IgD-negative memory B cell (primary cell): ENCODE measurements around the gene HIVEP1. TPM values are rescaled to one million over a fixed set of nuclear protein-coding genes. Genes with fewer than 3 reads are reported as not detected.
A peak's percentile ranks its signal among the peaks of the same experiment; 100 is the strongest.
"Not testable (repeated sequence)": the region's sequence is repeated elsewhere in the genome, so short reads cannot be mapped to it uniquely, and the experiment has no call there.

Source experiments
- H3K27ac Mint-ChIP-seq, 3 donors: one replicate each; pipeline ENCODE4 v1.8.0; 2020 to 2022; ENCODE audit warnings: mild to moderate bottlenecking in 3 of 3, mixed read lengths in 3 of 3, moderate library complexity in 1 of 3
- H3K27me3 Mint-ChIP-seq: one replicate; pipeline ENCODE4 v1.8.0; 2021; ENCODE audit warnings: mixed read lengths
- H3K36me3 Mint-ChIP-seq: one replicate; pipeline ENCODE4 v1.8.0; 2020; ENCODE audit warnings: mild to moderate bottlenecking, mixed read lengths
- H3K4me1 Mint-ChIP-seq, 3 donors: one replicate each; pipeline ENCODE4 v1.8.0; 2020 to 2022; ENCODE audit warnings: mixed read lengths in 3 of 3, mild to moderate bottlenecking in 1 of 3
- H3K4me3 Mint-ChIP-seq, 4 donors: one replicate each; pipeline ENCODE4 v1.8.0; 2020 to 2022; ENCODE audit warnings: mild to moderate bottlenecking in 4 of 4, mixed read lengths in 4 of 4, moderate library complexity in 3 of 4
- H3K9me3 Mint-ChIP-seq, 3 donors: one replicate each; pipeline ENCODE4 v1.8.0; 2020 to 2021; ENCODE audit warnings: mixed read lengths in 3 of 3, mild to moderate bottlenecking in 1 of 3
- polyA plus RNA-seq: library from polyadenylated mRNA; unstranded; fragments of 300-500 nt; fragmentation: Illumina TruSeq; gene quantifications from one replicate; pipeline ENCODE4 v1.2.3, GENCODE V29; 2021

HIVEP1 gene
- polyA plus RNA-seq, 1 donor from 2014 or later, result 14.7 TPM

DNA sequence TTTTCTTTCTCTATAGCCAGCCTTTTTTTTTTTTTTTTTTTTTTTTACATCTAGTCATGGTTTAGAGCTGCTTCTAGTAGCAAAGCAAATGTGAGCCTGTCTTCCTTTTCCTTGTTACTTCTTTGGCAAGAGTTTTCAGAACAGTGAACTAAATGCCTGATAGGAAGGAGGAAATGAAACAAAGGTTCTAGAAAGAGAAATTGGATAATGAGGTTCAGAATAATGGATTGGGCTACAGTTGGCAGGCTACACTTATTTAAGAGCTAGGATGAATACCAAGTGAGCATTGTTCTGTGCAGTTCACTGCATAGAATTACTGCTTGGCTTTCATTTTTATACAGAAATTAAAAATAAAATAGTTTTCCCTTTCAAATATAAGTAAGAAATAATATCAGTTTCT, 78.6 kb downstream of the HIVEP1 start:
- H3K4me1 Mint-ChIP-seq, result peaks cover 4 to 8% (median 5%) of the 10 kb centered on the region in 3 donors
- H3K36me3 Mint-ChIP-seq, result peaks cover 10% of the 10 kb centered on the region
- H3K4me3 Mint-ChIP-seq, result no peak overlapping the region
- no peak overlapping the region for H3K27ac Mint-ChIP-seq
- no peaks in the 10 kb centered on the region for H3K27me3 Mint-ChIP-seq
- no peaks in the 10 kb centered on the region for H3K9me3 Mint-ChIP-seq

- Mint-ChIP-seq H3K9me3 (no peaks in the 10 kb centered on the region), H3K27ac (no peak overlapping the region), H3K4me1 (peaks cover 4 to 8% (median 5%) of the 10 kb centered on the region in 3 donors), H3K4me3 (no peak overlapping the region), H3K36me3 (peaks cover 11% of the 10 kb centered on the region), H3K27me3 (no peaks in the 10 kb centered on the region)
Measured at GRCh38 chr6:12092762-12093161, 80.7 kb downstream of the HIVEP1 start.

DNA sequence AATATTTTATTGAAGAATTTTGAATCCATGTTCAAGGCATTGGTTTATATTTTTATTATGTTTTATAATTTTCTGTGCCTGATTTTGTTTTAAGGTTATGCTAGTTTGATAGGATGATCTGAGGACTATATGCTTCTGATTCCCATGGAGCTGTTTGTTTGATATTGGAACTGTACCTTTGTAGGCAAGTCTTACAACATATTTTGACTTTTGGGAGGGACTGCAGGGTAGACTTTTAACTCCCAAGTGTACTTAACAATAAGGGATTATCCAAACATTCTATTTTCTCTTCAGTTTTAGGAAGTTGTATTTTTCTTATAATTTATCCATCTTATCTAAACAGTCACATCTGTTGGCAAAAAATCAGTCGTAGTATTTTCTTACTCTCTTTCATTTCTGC, 82.6 kb downstream of the HIVEP1 start:
- H3K4me1 Mint-ChIP-seq, result peaks cover 1 to 8% (median 5%) of the 10 kb centered on the region in 3 donors
- H3K36me3 Mint-ChIP-seq, result peaks cover 14% of the 10 kb centered on the region
- no peaks in the 10 kb centered on the region for H3K27me3 Mint-ChIP-seq
- no peak overlapping the region for H3K27ac Mint-ChIP-seq
- H3K4me3 Mint-ChIP-seq, result no peak overlapping the region
- H3K9me3 Mint-ChIP-seq, result no peaks in the 10 kb centered on the region

- Mint-ChIP-seq H3K9me3 (no peaks in the 10 kb centered on the region), H3K27me3 (no peaks in the 10 kb centered on the region)
Measured at GRCh38 chr6:12096342-12096741, 84.2 kb downstream of the HIVEP1 start.

DNA sequence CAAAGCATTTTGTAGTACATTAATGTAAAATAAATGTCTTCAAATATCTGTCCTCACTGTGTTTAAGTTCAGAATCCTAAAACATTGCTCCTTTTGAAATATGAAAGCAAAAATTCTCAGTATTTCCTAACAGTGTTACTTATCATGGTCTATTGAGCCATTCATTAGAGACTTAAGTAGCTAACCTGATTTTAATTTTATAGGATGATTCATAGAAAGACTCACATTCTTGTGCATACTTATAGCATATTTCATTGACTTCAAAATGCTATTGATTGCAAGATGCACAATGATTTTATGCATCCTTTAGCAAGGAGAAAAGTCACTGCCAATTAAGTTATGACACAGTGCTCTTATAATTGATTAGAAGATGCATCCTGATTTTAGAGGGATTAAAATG, 85.7 kb downstream of the HIVEP1 start:
- Mint-ChIP-seq H3K36me3 (peaks cover 12% of the 10 kb centered on the region), H3K4me1 (peaks cover 6 to 20% (median 16%) of the 10 kb centered on the region in 3 donors), H3K4me3 (no peak overlapping the region), H3K9me3 (no peaks in the 10 kb centered on the region), H3K27ac (no peak overlapping the region), H3K27me3 (no peaks in the 10 kb centered on the region)

More at GRCh38 chr6:12096342-12096741, 84.2 kb downstream of the HIVEP1 start:
- H3K36me3 Mint-ChIP-seq, result peaks cover 14% of the 10 kb centered on the region
- no peak overlapping the region for H3K27ac Mint-ChIP-seq
- H3K4me3 Mint-ChIP-seq, result no peak overlapping the region
- H3K4me1 Mint-ChIP-seq, result peaks cover 3 to 10% (median 8%) of the 10 kb centered on the region in 3 donors

DNA sequence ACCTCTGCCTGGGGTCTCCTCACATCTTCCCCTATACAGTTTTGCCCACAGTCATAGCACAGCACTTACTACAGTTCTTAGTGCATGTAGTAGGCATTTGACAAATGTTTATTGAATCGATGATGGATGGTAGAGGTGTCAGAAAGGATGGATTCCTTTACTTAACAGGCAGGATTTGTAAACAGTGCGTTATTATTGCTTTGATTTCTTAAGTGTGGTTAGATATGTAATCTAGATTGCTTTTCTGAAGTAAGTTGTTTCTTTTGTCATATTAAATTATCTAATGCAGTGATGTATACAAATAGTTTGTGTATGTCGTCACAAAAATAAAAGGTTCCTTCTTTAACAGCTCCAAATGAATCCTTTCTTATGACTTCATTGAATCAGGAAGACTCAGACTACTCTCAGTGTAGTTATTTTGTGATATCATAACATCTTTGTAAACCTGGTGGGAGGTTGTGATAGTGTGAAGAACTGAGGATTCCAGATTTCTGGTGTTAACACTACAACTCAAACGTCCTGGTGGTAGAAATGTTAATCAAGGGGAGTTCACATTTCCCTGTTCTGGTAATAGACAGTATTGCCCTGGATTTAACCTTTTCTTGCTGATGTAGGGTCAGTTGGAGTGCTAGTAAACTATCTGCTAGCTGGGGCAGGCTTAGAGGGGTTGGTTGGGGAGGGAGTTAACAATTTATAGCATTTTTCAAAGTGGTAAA, 87.7 kb downstream of the HIVEP1 start:
- Mint-ChIP-seq H3K36me3 (peaks cover 8% of the 10 kb centered on the region), H3K27me3 (no peaks in the 10 kb centered on the region), H3K27ac (peak overlapping the region in 1 of 3 donors; percentile 54), H3K9me3 (no peaks in the 10 kb centered on the region), H3K4me3 (no peak overlapping the region), H3K4me1 (peaks cover 6 to 18% (median 16%) of the 10 kb centered on the region in 3 donors)

GRCh38 chr6:12101048-12101447, 88.9 kb downstream of the HIVEP1 start:
- H3K27me3 Mint-ChIP-seq, result no peaks in the 10 kb centered on the region
- H3K36me3 Mint-ChIP-seq, result peaks cover 3% of the 10 kb centered on the region
- H3K4me1 Mint-ChIP-seq, result peaks cover 3 to 17% (median 16%) of the 10 kb centered on the region in 3 donors
- no peak overlapping the region for H3K4me3 Mint-ChIP-seq
- no peak overlapping the region for H3K27ac Mint-ChIP-seq
- H3K9me3 Mint-ChIP-seq, result no peaks in the 10 kb centered on the region

GRCh38 chr6:12101653-12102312, 89.7 kb downstream of the HIVEP1 start:
- Mint-ChIP-seq H3K4me3 (no peak overlapping the region), H3K36me3 (peaks cover 3% of the 10 kb centered on the region), H3K4me1 (peaks cover 3 to 16% (median 15%) of the 10 kb centered on the region in 3 donors), H3K9me3 (no peaks in the 10 kb centered on the region), H3K27ac (no peak overlapping the region), H3K27me3 (no peaks in the 10 kb centered on the region)

DNA sequence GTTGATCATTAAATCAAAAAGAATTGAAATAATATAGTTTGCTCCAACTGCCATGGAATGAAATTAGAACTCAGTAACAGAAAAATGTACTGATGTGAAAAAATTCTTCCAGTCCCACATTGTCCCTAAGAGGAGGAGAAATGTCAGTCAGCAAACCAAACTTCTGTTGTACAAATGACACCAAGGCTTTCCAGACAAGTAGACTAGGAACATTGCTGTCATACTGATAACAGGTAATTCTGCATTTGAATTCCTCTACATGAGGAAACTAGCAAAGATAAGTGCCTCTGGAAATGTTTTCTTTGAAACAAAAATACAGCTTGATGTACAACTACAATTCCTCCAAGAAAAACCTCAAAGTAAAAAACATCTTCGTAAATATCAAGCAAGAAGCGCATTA, 90.2 kb downstream of the HIVEP1 start:
- H3K36me3 Mint-ChIP-seq, result peaks cover 3% of the 10 kb centered on the region
- no peaks in the 10 kb centered on the region for H3K27me3 Mint-ChIP-seq
- H3K9me3 Mint-ChIP-seq, result no peaks in the 10 kb centered on the region
- peak overlapping the region in 1 of 4 donors; percentile 19 for H3K4me3 Mint-ChIP-seq
- H3K27ac Mint-ChIP-seq, result no peak overlapping the region
- peaks cover 3 to 16% (median 15%) of the 10 kb centered on the region in 3 donors for H3K4me1 Mint-ChIP-seq

- H3K36me3 Mint-ChIP-seq, result peaks cover 3% of the 10 kb centered on the region
- no peaks in the 10 kb centered on the region for H3K27me3 Mint-ChIP-seq
- peaks cover 3 to 16% (median 12%) of the 10 kb centered on the region in 3 donors for H3K4me1 Mint-ChIP-seq
- H3K4me3 Mint-ChIP-seq, result no peak overlapping the region
- no peak overlapping the region for H3K27ac Mint-ChIP-seq
- H3K9me3 Mint-ChIP-seq, result no peaks in the 10 kb centered on the region
Measured at GRCh38 chr6:12103158-12103557, 91.0 kb downstream of the HIVEP1 start.

DNA sequence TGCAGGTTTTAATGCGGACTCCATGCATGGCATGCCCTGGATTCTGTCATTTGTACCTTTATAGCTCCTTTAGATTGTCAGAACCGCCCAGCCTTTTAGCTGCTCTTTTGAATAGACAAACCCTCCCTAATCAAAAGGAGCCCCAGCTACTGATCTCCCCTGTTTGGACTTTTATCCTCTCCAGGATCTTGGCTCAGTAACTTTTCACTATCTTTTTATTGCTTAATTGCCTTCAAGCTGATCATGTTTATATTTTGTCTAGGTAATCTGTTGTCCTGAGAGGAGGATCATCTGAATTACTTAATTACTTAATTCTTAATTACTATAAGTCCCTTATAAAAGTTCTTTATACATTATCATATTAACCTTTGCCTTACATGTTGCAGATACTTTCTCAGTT, 93.2 kb downstream of the HIVEP1 start:
- Mint-ChIP-seq H3K27ac (no peak overlapping the region), H3K27me3 (no peaks in the 10 kb centered on the region), H3K4me1 (peaks cover 8 to 22% (median 11%) of the 10 kb centered on the region in 3 donors), H3K4me3 (no peak overlapping the region), H3K9me3 (no peaks in the 10 kb centered on the region), H3K36me3 (peaks cover 6% of the 10 kb centered on the region)

GRCh38 chr6:12108376-12108775, 96.3 kb downstream of the HIVEP1 start:
- not testable (repeated sequence) for H3K27ac Mint-ChIP-seq, H3K36me3 Mint-ChIP-seq, H3K27me3 Mint-ChIP-seq, H3K4me3 Mint-ChIP-seq, H3K9me3 Mint-ChIP-seq
- peaks cover 13 to 24% (median 16%) of the 10 kb centered on the region in 3 donors for H3K4me1 Mint-ChIP-seq

DNA sequence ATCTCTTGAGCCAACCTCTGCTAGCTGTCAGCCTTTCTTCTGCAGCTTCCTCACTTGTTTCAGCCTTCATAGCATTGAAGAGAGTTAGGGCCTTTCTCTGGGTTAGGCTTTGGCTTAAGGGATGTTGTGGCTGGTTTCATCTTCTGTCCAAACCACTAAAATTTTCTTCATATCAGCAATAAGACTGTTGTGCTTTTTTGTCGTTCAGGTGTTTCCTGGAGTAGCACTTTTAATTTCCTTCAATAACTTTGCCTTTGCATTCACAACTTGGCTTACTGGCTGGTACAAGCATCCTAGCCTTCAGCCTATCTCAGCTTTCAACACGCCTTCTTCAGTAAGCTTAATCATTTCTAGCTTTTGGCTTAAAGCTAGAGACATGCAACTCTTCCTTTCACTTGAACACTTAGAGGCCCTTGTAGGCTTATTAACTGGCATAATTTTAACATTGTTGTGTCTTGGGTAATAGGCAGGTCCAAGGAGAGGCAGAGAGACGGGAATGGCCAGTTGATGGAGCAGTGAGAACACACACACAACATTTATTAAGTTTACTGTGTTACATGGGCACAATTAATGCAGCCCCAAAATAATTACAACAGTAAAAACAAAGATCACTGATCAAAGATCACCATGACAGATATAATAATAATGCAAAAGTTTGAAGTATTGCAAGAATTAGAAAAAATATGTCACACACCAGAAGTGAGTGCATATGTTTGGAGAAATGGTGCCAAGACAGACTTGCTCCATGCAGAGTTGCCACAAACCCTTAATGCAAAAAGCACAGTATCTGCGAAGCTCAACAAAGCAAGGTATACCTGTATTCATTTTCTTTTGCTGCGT, 98.6 kb downstream of the HIVEP1 start:
- H3K4me1 Mint-ChIP-seq, result peaks cover 30 to 45% (median 35%) of the 10 kb centered on the region in 3 donors
- no peak overlapping the region for H3K4me3 Mint-ChIP-seq
- H3K27ac Mint-ChIP-seq, result peak overlapping the region in 1 of 3 donors; percentile 13
- no peaks in the 10 kb centered on the region for H3K27me3 Mint-ChIP-seq
- peaks cover 10% of the 10 kb centered on the region for H3K36me3 Mint-ChIP-seq
- H3K9me3 Mint-ChIP-seq, result no peaks in the 10 kb centered on the region

- no peaks in the 10 kb centered on the region for H3K27me3 Mint-ChIP-seq
- no peak overlapping the region for H3K4me3 Mint-ChIP-seq
- H3K27ac Mint-ChIP-seq, result no peak overlapping the region
- peaks cover 10% of the 10 kb centered on the region for H3K36me3 Mint-ChIP-seq
- H3K9me3 Mint-ChIP-seq, result no peaks in the 10 kb centered on the region
- H3K4me1 Mint-ChIP-seq, result peaks cover 35 to 50% (median 41%) of the 10 kb centered on the region in 3 donors
Measured at GRCh38 chr6:12111363-12111670, 99.2 kb downstream of the HIVEP1 start.

- no peaks in the 10 kb centered on the region for H3K27me3 Mint-ChIP-seq
- H3K4me3 Mint-ChIP-seq, result peak overlapping the region in 1 of 4 donors; percentile 68
- H3K27ac Mint-ChIP-seq, result peak overlapping the region; percentile 89 to 95 (median 92)
- no peaks in the 10 kb centered on the region for H3K9me3 Mint-ChIP-seq
- H3K4me1 Mint-ChIP-seq, result peaks cover 40 to 55% (median 45%) of the 10 kb centered on the region in 3 donors
- peaks cover 13% of the 10 kb centered on the region for H3K36me3 Mint-ChIP-seq
Measured at GRCh38 chr6:12112540-12113189, 100.6 kb downstream of the HIVEP1 start.
